ENCODE data around the gene ARSA.
"Not testable (repeated sequence)": the region's sequence is repeated elsewhere in the genome, so short reads cannot be mapped to it uniquely, and the experiment has no call there.

ARSA gene

GRCh38 chr22:50621948-50622722, 5.8 kb downstream of the ARSA start:
- DNase-seq (ENCODE audit: low spot score), result no peak

- DNase-seq (ENCODE audit: low spot score), result peak; percentile 38
These were observed 6.5 kb downstream of the ARSA start for GRCh38 chr22:50621356-50621880.

- peak; percentile 82 for DNase-seq (ENCODE audit: low spot score)
These were observed 7.2 kb downstream of the ARSA start for GRCh38 chr22:50620593-50621355.

- not testable (repeated sequence) for DNase-seq (ENCODE audit: low spot score)
These were observed 13.7 kb downstream of the ARSA start for GRCh38 chr22:50614296-50614695.

- DNase-seq (ENCODE audit: low spot score), result no peak
These were observed 14.5 kb downstream of the ARSA start for GRCh38 chr22:50613291-50613981.

GRCh38 chr22:50612528-50613221, 15.3 kb downstream of the ARSA start:
- DNase-seq (ENCODE audit: low spot score), result no peak

- no peak for DNase-seq (ENCODE audit: low spot score)
These were observed 15.8 kb downstream of the ARSA start for GRCh38 chr22:50612168-50612527.

GRCh38 chr22:50611341-50612060, 16.5 kb downstream of the ARSA start:
- no peak for DNase-seq (ENCODE audit: low spot score)

GRCh38 chr22:50610581-50610980, 17.4 kb downstream of the ARSA start:
- DNase-seq (ENCODE audit: low spot score), result no peak

- DNase-seq (ENCODE audit: low spot score), result no peak
These were observed 17.9 kb downstream of the ARSA start for GRCh38 chr22:50610041-50610451.

- no peak for DNase-seq (ENCODE audit: low spot score)
These were observed 18.4 kb downstream of the ARSA start for GRCh38 chr22:50609599-50609998.

- no peak for DNase-seq (ENCODE audit: low spot score)
These were observed 19.0 kb downstream of the ARSA start for GRCh38 chr22:50608996-50609395.

- not testable (repeated sequence) for DNase-seq (ENCODE audit: low spot score)
These were observed 19.7 kb downstream of the ARSA start for GRCh38 chr22:50608058-50608840.

GRCh38 chr22:50607659-50608020, 20.3 kb downstream of the ARSA start:
- no peak for DNase-seq (ENCODE audit: low spot score)

GRCh38 chr22:50606946-50607658, 20.9 kb downstream of the ARSA start:
- DNase-seq (ENCODE audit: low spot score), result no peak

GRCh38 chr22:50606165-50606945, 21.6 kb downstream of the ARSA start:
- no peak for DNase-seq (ENCODE audit: low spot score)

- DNase-seq (ENCODE audit: low spot score), result no peak
These were observed 22.3 kb downstream of the ARSA start for GRCh38 chr22:50605613-50606074.

GRCh38 chr22:50605002-50605612, 22.8 kb downstream of the ARSA start:
- DNase-seq (ENCODE audit: low spot score), result no peak

All from Ammon's horn (tissue), 1 donor.